HCEC 1CT (cell line): ENCODE data around the gene TMEM234.

Source experiments
- DNase-seq: peaks from one replicate; pipeline ENCODE4 v3.0.0-alpha.2; 2017

Gene TMEM234

DNA sequence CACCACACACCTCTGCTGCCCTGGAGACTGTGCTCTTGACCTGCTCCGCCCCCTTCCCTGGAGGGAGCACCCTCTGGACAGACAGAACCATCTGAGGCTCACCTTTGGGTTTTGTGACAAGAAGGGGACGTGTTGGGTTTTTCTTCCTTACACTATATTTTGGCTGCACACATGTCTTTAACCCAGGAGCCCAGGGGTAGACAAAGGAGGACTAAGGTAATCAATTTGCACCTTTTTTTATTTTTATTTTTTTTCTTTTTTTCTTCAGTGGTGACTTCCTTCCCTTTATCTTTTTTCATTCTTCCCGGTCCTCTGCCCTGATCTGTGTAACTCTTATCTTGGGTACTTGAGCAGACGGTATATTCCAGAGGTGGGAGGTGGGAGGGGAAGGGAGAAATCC, 51.2 kb downstream of the TMEM234 start:
- DNase-seq: no peak
